ENCODE measurements around the gene OR2C3.

Gene OR2C3

GRCh38 chr1:247540581-247540980 is 4.3 kb upstream of the OR2C3 start:
- Histone ChIP-seq H2AFZ (ENCODE audit: low read depth, low read length, severe bottlenecking) (no peak overlapping the region), H3F3A (ENCODE audit: insufficient read depth) (no peaks in the 10 kb centered on the region)

GRCh38 chr1:247539215-247539614 is 3.0 kb upstream of the OR2C3 start:
- Histone ChIP-seq H2AFZ (ENCODE audit: low read depth, low read length, severe bottlenecking) (no peak overlapping the region), H3K9me2 (replicated peaks; ENCODE audit: insufficient read depth, low read length) (no peaks in the 10 kb centered on the region), H4K20me1 (ENCODE audit: low read depth, low read length) (no peaks in the 10 kb centered on the region), H3K79me2 (ENCODE audit: insufficient read depth, low read length) (no peaks in the 10 kb centered on the region), H3K9me3 (ENCODE audit: insufficient read depth, low read length) (no peaks in the 10 kb centered on the region), H3K27me3 (ENCODE audit: low read length) (no peaks in the 10 kb centered on the region), H3K4me3 (ENCODE audit: insufficient read depth, low read length, poor library complexity, severe bottlenecking) (no peak overlapping the region), H3F3A (ENCODE audit: insufficient read depth) (no peaks in the 10 kb centered on the region), H3K36me3 (ENCODE audit: low read length) (no peaks in the 10 kb centered on the region), H3K9ac (ENCODE audit: low read length) (no peak overlapping the region), H3K27ac (ENCODE audit: low read depth, low read length) (no peak overlapping the region), H3K4me2 (ENCODE audit: low read depth, low read length, poor library complexity, severe bottlenecking) (no peak overlapping the region)
- TF ChIP-seq CTCF (IDR thresholded peaks at IDR 0.05; ENCODE audit: insufficient read depth, low read length, poor library complexity, severe bottlenecking) (no peak), EZH2phosphoT487 (conservative IDR thresholded peaks at IDR 0.05; ENCODE audit: low read length) (no peak)

More at GRCh38 chr1:247540581-247540980, 4.3 kb upstream of the OR2C3 start:
- Histone ChIP-seq H3K4me2 (ENCODE audit: low read depth, low read length, poor library complexity, severe bottlenecking) (no peak overlapping the region), H3K9me2 (replicated peaks; ENCODE audit: insufficient read depth, low read length) (no peaks in the 10 kb centered on the region), H4K20me1 (ENCODE audit: low read depth, low read length) (no peaks in the 10 kb centered on the region), H3K9ac (ENCODE audit: low read length) (no peak overlapping the region), H3K27me3 (ENCODE audit: low read length) (no peaks in the 10 kb centered on the region), H3K4me3 (ENCODE audit: insufficient read depth, low read length, poor library complexity, severe bottlenecking) (no peak overlapping the region), H3K79me2 (ENCODE audit: insufficient read depth, low read length) (no peaks in the 10 kb centered on the region), H3K27ac (ENCODE audit: low read depth, low read length) (no peak overlapping the region), H3K9me3 (ENCODE audit: insufficient read depth, low read length) (no peaks in the 10 kb centered on the region), H3K36me3 (ENCODE audit: low read length) (no peaks in the 10 kb centered on the region)
- TF ChIP-seq EZH2phosphoT487 (conservative IDR thresholded peaks at IDR 0.05; ENCODE audit: low read length) (no peak), CTCF (IDR thresholded peaks at IDR 0.05; ENCODE audit: insufficient read depth, low read length, poor library complexity, severe bottlenecking) (no peak)

GRCh38 chr1:247538561-247538960 is 2.3 kb upstream of the OR2C3 start:
- no peaks in the 10 kb centered on the region for H3K79me2 ChIP-seq (ENCODE audit: insufficient read depth, low read length)
- H3K27ac ChIP-seq (ENCODE audit: low read depth, low read length) = no peak overlapping the region
- no peaks in the 10 kb centered on the region for H3K27me3 ChIP-seq (ENCODE audit: low read length)
- no peaks in the 10 kb centered on the region for H3K9me2 ChIP-seq (replicated peaks; ENCODE audit: insufficient read depth, low read length)
- H3K9me3 ChIP-seq (ENCODE audit: insufficient read depth, low read length) = no peaks in the 10 kb centered on the region
- H3F3A ChIP-seq (ENCODE audit: insufficient read depth) = no peaks in the 10 kb centered on the region
- no peaks in the 10 kb centered on the region for H3K36me3 ChIP-seq (ENCODE audit: low read length)
- H3K4me3 ChIP-seq (ENCODE audit: insufficient read depth, low read length, poor library complexity, severe bottlenecking) = no peak overlapping the region
- H2AFZ ChIP-seq (ENCODE audit: low read depth, low read length, severe bottlenecking) = no peak overlapping the region
- no peaks in the 10 kb centered on the region for H4K20me1 ChIP-seq (ENCODE audit: low read depth, low read length)
- H3K9ac ChIP-seq (ENCODE audit: low read length) = no peak overlapping the region
- no peak for TF ChIP-seq CTCF (IDR thresholded peaks at IDR 0.05; ENCODE audit: insufficient read depth, low read length, poor library complexity, severe bottlenecking)
- TF ChIP-seq EZH2phosphoT487 (conservative IDR thresholded peaks at IDR 0.05; ENCODE audit: low read length) = no peak
- no peak overlapping the region for H3K4me2 ChIP-seq (ENCODE audit: low read depth, low read length, poor library complexity, severe bottlenecking)

Measured in SU-DHL-6 (cell line).